Stimulated activated CD8-positive, alpha-beta memory T cell treated with anti-CD3 and anti-CD28 coated beads, Interleukin-12 subunit alpha, Interleukin-12 subunit beta, amount 100 ng/mL, for 24 hours (primary cell): ENCODE data around the gene NSD2.

Source experiments
- DNase-seq: peaks from one replicate; pipeline ENCODE4 v3.0.0-alpha.2; 2020; ENCODE audit errors: extremely low read depth

The NSD2 gene

DNA sequence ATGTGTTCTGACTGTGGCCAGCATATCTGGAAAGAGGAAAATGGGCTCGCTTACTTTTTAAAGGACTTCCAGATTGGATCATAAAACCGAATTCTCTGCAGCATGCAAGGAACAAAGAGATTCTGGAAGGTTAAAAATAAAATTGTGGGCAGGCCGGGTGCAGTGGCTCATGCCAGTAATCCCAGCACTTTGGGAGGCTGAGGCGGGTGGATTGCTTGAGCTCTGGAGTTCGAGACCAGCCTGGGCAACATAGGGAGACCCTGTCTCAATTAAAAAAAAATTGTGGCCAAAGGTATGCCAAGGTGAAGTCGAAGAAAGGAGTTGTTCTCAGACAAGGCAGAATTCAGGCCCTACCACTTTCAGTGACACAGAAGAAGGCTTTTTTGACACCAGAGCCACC is 99.7 kb downstream of the NSD2 start:
- DNase-seq: no peak

DNA sequence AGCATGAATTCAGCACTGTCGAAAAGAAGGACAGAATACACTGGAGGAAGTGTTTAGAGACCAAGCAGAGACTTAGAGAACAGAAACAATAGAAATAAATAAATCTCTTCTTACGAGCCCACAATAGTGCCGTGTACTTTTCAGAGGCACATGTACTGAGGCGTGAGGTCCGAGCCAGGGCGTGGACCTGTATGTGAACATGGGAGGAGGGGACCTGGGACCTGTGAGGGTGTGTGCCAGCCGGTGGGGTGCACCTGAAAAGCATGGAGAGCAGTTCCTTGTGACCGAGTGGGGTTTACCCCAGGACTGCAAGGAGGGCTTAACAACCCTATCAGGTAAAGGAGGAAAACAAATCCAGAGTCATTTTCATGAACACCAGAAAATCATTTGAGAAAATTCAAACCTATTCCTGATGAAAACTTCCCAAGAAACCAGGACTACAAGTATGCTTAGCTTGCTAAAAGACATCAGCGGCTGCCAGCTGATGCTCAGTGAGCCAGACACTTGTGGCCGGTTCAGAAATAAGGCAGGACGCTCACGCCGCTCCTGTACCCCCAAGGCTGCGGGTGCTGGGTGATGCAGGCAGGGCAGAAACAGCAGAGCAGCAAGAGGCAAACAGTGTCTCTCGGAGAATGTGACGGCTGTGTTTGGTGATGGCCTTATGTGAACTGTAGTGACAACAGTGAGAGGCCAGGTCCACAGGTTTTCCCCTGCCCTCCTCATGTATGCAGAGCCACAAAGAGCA is 100.4 kb downstream of the NSD2 start:
- no peak for DNase-seq

DNA sequence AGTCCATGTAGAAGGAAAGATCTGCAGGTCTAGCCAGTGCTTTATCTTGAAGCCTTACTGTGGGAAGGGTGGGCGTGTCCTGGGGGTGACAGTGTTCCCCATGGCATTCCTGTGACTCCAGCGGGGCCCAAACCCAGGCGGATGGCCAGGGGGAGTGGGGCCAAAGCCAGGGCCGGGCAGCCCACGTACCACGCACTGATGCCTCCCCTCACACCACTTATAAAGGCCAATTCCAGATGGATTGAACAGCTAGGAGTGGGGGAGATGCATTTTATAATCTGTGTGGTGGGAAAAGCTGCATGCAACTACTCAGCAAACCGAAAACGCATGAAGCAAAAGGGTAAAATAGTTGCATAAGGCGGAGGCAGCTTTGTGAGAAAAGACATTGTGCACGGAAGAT is 101.2 kb downstream of the NSD2 start:
- DNase-seq: no peak

DNA sequence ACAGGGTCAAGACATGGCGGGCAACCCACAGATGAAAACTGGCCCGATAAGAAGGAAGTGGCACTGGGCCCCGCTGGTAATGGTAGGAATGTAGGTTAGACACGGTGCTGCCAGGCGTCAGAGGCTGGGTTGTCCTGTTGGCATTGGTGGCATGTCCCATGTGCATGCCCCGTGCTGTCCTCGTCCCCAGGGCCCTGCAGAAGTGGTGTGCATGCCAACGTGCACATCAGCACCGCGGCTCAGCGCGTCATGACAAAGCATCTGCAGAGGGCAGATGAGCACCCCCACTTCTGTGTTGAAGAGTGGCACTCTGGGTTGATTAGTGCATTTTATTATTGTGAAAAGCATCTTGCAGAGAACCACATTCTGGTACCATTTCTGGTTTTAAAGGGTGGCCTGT is 102.0 kb downstream of the NSD2 start:
- no peak for DNase-seq

DNA sequence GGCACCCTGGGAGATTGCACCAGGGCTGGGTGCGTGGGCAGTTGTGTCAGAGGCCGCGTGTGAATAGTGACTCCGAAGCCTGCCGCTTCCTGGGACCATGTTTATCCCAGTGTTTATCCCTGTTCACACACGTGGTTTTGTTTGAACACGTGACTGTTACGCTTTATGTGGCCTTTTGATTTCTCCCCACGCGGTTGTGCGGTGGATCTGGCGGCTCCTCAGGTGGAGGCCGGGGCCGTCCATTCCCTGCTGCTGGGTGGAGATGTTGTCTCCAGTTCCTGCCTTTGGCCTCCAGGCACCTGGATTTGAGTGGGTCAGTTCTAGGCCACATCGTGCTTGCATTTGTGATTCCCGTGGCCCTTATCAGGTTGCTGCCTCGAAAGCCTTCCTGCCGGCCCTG is 102.5 kb downstream of the NSD2 start:
- DNase-seq: no peak

DNA sequence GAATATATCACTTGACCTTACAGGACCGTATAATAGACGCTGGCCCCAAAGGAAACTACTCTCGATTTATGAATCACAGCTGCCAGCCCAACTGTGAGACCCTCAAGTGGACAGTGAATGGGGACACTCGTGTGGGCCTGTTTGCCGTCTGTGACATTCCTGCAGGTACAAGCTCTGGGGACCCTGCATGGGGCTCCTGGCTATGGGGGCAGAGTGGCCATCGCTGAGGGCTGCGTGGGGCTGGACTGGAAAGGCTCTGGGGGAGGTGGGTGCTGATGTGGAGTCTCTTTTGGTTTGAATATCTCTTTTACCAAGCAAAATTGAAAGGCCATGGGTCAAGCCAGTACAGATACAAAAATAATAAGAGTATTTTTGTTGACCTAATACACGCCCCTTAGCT is 103.6 kb downstream of the NSD2 start:
- DNase-seq: no peak

DNA sequence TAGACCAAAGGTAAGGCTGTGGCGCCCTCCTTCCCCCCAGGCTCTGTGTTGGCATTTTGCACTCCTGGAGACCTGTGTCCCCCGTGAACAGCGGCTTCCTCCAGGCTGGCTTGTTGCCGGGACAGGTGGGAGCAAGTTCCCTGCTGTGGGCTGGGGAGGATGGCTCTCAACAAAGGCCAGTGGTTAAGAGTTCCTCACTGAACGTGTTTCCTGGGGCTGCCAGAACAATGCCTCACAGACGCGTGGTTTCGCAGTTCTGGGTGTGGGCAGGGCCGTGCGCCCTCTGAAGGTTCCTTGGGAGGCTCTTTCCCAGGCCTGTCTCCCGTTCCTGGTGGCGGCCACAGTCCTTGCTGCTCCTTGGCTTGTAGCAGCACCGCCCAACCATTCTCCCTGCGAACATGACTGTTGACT is 104.2 kb downstream of the NSD2 start:
- DNase-seq: no peak

DNA sequence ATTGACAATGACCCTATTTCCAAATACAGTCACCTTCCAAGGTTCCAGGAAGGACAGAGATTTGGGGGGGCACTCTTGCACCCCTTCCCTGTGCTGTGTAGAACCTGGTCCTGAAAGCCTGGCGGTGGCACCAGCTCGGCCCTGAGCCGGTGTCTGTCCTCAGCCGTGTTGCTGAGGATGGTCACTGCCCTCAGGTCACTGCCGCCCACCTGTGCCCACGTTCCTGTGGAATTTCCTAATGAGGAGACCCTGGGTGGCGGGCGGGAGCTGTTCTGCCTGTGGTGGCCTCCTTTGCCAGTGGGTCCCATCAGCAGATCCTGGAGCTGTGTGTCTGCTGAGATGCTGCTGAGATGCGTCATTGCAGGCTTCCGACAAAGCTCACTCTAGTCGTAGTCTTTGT is 104.7 kb downstream of the NSD2 start:
- DNase-seq: no peak

DNA sequence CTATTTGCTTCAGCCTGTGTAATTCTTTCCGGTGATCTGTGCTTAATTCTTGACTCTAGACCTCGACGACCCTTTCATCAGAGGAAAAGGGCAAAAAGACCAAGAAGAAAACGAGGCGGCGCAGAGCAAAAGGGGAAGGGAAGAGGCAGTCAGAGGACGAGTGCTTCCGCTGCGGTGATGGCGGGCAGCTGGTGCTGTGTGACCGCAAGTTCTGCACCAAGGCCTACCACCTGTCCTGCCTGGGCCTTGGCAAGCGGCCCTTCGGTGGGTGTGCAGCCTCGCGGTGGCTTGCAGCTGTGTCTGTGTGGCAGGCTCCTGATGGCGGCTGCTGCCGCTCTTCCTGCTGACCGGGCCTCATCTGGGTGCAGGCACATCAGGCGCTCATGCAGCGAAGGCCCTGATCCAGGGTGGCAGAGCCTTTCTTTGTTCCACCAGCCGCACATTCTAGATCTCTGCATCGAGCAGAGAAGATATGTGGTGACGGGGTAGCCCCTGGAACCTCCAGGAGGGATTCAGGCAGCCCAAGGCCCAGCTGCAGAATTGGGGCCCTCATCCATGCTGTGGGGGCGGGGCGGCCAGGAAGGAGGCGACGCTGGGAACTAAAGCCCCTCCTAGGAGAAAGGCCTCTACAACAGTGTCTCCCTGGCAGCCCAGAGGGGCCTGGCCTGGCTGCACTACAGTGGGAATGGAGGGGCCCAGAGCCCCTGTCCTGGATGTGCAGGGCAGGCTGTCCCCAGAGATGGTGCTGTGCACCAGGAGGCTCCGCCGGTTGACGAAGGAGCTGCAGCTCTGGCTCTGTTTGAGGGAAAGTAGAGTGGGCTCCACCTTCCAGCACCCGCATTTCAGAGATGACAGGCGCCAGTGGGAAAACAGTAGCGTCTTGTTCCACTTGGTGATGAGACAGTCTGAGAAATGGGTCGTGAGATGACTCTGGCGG is 105.5 kb downstream of the NSD2 start:
- DNase-seq: no peak

DNA sequence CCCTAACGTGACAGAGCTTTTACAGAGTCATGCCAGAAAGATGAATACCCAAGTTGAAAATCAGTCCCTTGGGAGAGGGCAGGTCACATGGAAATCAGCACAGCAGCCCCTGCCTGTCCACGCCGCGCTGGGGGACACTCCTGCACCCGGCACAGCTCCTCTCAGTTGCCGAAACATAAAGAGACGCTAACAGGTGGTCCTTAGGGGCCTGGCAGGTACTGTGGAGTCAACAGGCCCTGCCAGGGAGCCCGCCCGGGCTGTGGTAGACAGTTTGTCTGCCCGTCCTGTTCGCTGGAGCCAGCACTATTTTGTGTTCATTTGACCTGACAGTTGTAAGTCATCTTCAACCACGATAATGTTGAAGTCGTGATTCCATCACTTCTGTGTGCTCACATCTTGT is 107.0 kb downstream of the NSD2 start:
- no peak for DNase-seq

DNA sequence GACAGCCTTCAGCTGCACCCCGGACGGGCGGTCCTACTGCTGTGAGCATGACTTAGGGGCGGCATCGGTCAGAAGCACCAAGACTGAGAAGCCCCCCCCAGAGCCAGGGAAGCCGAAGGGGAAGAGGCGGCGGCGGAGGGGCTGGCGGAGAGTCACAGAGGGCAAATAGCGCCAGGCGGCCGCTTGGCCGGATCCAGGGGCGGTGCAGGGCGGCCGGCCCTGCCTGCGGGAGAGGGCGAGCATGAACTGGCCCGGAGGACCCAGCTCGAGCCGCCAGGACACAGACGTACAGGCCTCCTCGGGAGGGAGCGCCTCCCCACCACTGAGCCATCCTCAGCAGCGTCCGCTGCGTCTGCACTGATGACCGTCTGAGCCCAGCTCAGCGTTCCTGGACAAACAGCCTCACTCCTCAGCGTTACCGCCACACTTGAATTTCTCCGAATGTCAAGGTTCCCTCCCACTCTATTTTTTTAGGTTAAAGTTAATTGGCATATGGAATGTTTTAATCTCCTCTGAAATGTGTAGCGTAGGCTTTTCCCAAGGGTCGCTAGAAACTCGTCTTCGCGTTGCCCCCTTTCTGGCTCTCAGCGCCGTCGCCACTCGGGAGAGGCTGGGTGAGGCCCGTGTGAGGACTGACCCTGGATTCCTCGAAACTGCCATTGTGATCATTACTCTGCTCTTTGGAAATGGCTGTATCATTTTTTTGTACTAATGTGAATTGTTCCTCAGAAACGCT is 107.7 kb downstream of the NSD2 start:
- DNase-seq: no peak

DNA sequence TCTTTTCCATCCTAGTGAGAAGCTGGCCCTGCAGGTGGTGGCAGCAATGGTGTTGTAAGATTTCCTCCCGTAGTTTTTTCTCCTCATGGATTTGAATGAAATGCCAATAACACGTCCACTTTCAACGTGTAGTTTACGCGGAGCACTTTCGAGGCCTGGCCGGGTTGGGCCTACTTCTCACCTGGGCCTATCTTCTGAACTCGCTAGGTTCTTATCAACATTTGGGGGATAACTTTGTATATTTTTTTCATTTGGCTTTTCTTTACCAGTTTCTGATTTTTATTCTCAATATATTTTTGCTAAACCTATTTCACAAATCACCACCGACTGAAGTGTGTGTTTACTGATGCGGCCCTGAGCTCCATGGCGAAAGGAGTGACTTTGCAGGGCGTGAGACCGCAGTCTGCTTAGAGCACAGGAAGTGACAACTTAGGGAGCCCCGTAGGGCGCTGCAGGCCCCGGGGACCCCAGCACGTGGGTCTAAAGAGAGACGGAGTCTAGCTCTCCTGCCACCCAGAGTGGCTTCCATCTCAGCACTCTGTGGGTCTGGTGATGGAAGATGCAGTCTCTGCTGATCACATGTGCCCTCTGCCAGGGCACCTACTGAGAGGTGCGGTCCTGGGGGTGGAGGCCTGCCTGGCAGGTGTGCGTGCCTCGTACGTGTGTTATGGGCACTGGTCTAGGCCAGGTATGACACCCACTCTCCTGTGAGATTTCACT is 108.4 kb downstream of the NSD2 start:
- no peak for DNase-seq

DNA sequence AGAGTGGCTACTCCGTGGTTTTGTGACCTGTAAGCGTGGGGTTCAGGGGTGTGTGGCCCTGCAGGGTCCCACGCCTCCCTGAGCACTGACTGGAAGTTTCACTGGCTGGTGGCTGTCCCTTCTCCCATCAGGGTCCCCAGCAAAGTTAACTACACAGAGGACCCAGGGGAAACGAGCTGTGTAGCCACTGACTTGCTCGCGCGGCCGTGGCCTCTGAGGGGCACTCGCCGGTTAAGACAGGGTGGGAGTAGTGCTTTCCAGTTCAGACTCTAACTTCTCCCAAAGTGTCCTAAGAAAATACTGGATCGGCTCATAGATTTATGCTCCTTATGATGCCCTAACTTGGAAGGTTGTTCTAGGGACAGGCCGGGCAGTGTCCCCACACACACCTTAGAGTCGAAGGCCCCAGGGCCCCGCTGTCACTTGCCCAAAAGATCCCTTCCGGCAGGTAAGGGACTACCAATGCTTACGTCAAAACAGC is 109.4 kb downstream of the NSD2 start:
- DNase-seq: no peak

DNA sequence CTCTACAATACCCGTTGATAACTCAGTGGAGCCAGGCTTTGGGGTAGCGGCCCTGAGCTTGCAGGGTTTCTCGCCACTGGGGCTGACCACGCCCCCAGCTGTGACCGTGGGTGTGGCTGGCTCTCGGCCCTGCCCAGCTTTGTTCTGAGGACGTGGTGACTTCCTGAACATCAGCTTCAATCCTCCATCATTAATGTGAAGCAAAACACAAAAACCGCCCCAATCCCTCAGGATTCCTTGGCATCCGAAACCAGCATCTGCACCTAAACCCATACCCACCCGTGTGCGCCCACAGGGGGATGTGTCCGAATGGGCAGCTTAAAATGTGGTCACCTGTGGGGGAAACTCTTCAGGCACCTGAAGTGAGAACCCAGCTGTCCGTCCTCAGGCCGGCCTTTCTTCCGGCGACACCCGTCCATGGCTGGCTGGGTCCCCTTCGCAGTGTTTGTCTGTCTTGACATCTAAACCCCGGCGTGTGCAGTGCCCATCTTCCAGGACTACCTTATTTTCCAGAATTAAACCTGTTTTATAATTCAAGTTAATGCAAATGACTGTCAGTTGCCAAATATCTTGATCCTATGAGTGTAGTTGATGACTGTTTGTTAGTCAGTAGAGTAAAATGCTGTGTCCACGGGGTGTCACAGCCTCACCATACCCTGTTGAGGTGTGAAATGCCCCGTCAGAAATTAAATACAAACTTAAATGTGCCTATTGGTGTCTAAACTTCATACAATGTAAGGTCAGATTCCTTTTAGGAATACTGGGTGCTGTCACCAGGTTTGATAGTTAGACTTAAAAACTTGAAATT is 110.3 kb downstream of the NSD2 start:
- no peak for DNase-seq

DNA sequence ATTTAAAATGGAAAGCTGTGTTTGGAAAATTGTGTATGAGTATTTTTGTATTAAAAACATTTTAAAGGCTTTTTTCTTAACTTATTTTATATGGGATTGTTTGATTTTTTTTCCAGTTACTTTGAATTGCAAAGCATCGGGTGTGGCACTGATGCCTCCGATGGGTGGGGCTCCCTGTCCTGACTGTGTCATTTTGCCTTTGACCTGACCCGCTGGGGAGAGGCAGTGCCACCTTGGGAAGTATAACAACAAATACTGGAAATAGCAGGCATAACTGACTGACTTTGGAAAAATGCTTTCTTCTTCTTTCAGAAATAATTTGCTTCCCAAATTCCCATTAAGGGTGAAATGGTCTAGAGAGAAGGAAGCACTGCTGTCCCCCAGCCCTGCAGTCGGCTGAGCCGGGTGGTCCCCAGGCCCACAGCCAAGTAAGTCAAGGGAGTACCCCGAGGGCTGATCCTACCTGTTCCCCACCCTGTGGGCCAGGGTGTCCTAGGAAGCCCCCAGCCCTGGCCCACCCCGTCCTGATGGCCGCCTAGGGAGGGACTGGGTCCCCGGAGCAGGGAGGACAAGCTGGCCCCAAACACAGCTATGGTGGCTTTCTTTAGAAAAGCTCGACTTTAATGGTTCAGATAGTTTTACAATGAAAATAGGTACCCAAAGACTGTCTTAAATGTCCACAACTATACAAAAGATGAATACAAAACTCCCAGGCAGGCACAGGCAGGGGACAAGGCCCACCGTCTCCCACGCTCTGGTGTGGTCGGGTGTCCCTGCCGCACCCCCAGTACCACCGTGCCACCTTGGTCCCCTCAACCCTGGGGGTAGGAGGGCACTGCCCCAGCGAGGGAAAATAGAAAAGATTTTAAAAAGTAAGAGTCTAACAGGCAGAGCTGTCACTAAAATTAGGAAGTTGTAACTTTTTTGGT is 111.2 kb downstream of the NSD2 start:
- no peak for DNase-seq

DNA sequence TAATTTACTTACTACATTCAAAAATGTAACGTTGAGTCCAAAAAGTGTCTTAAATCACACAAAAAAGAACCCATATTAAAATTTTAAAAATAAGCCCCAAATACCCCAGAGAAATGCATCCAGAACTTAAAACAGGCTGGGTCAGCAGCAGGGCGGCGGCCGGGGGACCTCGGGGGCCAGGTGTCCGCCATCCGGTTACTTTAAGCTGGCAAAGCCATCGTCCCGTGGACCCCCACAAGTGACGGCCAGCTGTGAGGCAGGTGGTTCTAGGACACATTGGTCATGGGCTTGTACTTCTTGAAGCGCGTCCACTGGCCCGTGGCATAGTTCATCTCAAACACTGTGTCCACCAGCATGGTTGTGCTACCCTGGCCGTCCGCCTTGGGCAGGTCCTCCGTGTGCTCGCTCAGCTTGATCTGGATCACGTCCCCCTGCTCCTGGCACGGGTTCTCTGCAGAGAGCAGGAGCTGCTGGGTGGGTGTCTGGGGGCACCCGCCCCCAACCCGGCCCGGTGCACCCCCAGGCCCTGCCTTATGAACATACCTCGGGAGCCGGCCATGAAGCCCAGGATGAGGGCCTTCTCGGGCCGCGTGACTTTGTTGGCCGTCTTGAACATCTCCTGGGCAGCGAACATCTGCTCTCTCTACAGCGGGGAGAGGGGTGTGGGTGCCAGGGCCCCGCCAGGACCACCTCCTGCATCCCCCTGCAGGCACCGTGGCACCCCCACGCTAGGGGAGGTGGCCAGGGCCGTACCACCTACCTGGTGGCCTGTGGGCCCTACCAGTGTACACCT is 112.1 kb downstream of the NSD2 start:
- no peak for DNase-seq

DNA sequence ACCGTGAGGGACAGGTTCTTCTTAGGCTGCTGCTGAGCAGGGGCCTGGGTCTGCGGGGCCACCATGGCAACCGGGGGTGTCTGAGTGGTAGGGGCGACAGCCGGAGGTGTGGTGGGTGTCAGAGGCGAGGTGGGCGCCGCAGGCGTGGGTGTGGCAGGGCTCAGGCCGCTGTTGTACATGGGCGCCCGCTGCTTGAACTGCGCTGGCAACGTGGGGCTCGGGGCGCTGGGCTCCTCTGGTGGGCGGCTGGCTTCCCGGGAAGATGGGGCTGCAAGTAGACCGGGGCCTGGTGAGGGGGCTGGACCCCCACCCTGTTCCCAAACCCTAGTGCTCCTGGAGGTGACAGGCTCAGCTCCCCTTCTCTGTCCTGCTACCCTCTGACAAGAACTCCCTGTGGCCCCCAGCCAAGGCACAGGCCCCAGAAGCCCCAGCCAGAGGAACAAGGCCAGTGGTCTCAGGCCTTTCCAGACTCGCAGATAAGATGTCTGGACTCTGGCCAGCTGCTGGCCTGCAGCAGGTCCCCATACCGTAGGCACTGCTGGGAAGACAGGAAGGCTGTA is 112.7 kb downstream of the NSD2 start:
- DNase-seq: no peak

DNA sequence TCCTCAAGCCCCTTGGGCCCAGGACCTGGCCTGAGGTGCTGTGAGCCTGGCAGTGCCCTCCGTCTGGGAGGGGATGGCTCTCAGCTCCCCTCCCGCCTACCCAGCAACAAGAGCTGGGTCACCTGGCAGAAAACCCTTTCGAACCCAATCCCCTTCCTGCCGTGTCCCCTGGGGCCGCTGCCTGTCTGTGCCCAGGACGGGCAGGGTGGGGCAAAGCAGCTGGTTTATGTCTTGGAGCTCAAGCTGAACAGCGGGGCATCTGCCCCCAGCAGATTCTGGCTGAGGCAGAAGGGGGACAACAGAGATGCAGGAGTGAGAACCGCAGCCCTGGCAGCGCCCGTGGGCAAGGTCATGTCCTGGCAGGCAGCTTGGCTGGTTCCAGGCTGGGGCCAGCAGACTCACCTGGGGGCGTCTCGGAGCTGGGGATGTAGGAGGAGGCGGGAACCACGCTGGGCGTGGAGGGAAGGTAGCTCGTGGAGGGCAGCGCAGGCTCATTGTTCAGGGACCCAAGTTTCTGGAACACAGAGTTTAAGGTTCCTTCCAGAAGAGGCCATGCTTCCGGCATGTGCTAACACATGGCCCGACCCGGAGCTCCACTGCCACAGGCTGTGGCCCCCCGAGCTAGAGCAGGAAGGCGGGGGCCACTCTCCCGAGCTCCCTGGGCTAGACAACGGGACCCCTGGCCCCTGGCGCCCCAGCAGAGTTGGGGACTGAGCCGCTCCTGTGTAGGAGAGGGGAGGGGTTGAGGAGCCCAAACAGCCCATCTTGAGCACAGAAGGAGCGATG is 113.4 kb downstream of the NSD2 start:
- DNase-seq: no peak
